Muscle of leg (tissue), 11 donors: ENCODE data around the gene RAP1GAP. TPM values are rescaled to one million over a fixed set of nuclear protein-coding genes. Genes with fewer than 3 reads are reported as not detected.

ENCODE experiments used
- DNase-seq: peaks from one replicate; pipeline ENCODE4 v3.0.0; 2013
- H3K27ac ChIP-seq: one replicate; pipeline ENCODE4 v1.5.1; 2013; ENCODE audit warnings: mild to moderate bottlenecking, low read length, control low read depth
- H3K27me3 ChIP-seq: one replicate; pipeline ENCODE4 v1.6.1; 2013; ENCODE audit warnings: low read length; ENCODE audit not compliant: control insufficient read depth, insufficient read depth
- H3K36me3 ChIP-seq: one replicate; pipeline ENCODE4 v1.6.1; 2013; ENCODE audit warnings: low read length; ENCODE audit not compliant: control insufficient read depth, insufficient read depth
- H3K4me1 ChIP-seq: one replicate; pipeline ENCODE4 v1.6.1; 2013; ENCODE audit warnings: low read length; ENCODE audit not compliant: control insufficient read depth, insufficient read depth
- H3K4me3 ChIP-seq: one replicate; pipeline ENCODE4 v1.5.1; 2013; ENCODE audit warnings: low read length, control low read depth
- H3K9me3 ChIP-seq: replicated peaks from 2 replicates; pipeline ENCODE4 v1.6.1; 2013; ENCODE audit warnings: low read depth, low read length; ENCODE audit not compliant: control insufficient read depth
- WGBS: methylation state at CpG from one replicate; pipeline ENCODE4 v1.1.5; 2013; ENCODE audit warnings: missing lambda C conversion rate; ENCODE audit not compliant: insufficient coverage; 5-methylcytosine and 5-hydroxymethylcytosine counted together
- polyA plus RNA-seq, 8 donors: library from polyadenylated mRNA; unstranded; fragments of 120-200 nt; gene quantifications; one replicate each; pipeline versions ENCODE4 v1.2.1 to v1.2.3, GENCODE V29; 2013; ENCODE audit warnings: inconsistent platforms in 1 of 8, low replicate concordance in 1 of 8; ENCODE audit not compliant: insufficient read length in 8 of 8, insufficient read depth in 1 of 8
- total RNA-seq: library from RNA; stranded (reverse); fragments of 120-200 nt; gene quantifications from one replicate; pipeline ENCODE4 v1.2.4, GENCODE V29; 2013

RAP1GAP gene
- total and polyA plus RNA-seq, 9 donors = 0.62 to 4.9 (median 1.8) TPM

GRCh38 chr1:21644906-21645305 is 24.3 kb downstream of the RAP1GAP start:
- DNase-seq = no peak
- H3K9me3 ChIP-seq = no peaks in the 10 kb centered on the region
- H3K4me1 ChIP-seq = no peaks in the 10 kb centered on the region
- no peak overlapping the region for H3K27ac ChIP-seq
- H3K36me3 ChIP-seq = no peaks in the 10 kb centered on the region
- H3K4me3 ChIP-seq = no peak overlapping the region
- peaks cover 3% of the 10 kb centered on the region for H3K27me3 ChIP-seq
- WGBS = 70% methylated on average over 3 of the region's 5 CpGs

DNA sequence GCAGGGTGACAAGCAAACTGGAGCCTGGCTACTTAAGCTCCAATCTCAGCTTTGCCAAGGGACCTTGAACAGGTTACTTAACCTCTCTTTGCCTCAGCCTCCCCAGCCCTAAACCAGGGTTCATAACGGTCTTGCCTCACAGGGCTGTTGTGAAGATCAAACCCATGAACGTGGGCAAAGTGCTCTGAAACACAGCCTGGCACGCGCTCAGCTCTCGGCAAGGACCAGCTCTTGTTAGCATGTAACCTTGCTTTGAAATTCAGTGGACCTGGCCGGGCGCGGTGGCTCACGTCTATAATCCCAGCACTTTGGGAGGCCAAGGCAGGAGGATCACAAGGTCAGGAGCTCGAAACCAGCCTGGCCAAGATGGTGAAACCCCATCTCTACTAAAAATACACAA is 24.8 kb downstream of the RAP1GAP start:
- WGBS = 74% methylated on average over 6 of the region's 10 CpGs
- peaks cover 3% of the 10 kb centered on the region for H3K27me3 ChIP-seq

GRCh38 chr1:21643624-21644023 is 25.5 kb downstream of the RAP1GAP start:
- peaks cover 8% of the 10 kb centered on the region for H3K27me3 ChIP-seq
- no peak for DNase-seq
- H3K27ac ChIP-seq = no peak overlapping the region
- no peaks in the 10 kb centered on the region for H3K36me3 ChIP-seq
- H3K9me3 ChIP-seq = no peaks in the 10 kb centered on the region
- no CpG with 5 or more reads among the region's 5 CpGs for WGBS
- H3K4me1 ChIP-seq = peaks cover 10% of the 10 kb centered on the region
- no peak overlapping the region for H3K4me3 ChIP-seq

More for the DNA sequence above, 24.8 kb downstream of the RAP1GAP start:
- Histone ChIP-seq H3K27ac (no peak overlapping the region), H3K9me3 (no peaks in the 10 kb centered on the region), H3K36me3 (no peaks in the 10 kb centered on the region), H3K4me1 (peaks cover 3% of the 10 kb centered on the region), H3K4me3 (no peak overlapping the region)
- DNase-seq = no peak

GRCh38 chr1:21641967-21642739 is 27.0 kb downstream of the RAP1GAP start:
- DNase-seq = no peak
- H3K9me3 ChIP-seq = no peaks in the 10 kb centered on the region
- H3K27me3 ChIP-seq = peaks cover 8% of the 10 kb centered on the region
- WGBS = 83% methylated on average over 18 of the region's 19 CpGs
- H3K36me3 ChIP-seq = no peaks in the 10 kb centered on the region
- H3K27ac ChIP-seq = no peak overlapping the region
- H3K4me3 ChIP-seq = no peak overlapping the region
- H3K4me1 ChIP-seq = peaks cover 11% of the 10 kb centered on the region

DNA sequence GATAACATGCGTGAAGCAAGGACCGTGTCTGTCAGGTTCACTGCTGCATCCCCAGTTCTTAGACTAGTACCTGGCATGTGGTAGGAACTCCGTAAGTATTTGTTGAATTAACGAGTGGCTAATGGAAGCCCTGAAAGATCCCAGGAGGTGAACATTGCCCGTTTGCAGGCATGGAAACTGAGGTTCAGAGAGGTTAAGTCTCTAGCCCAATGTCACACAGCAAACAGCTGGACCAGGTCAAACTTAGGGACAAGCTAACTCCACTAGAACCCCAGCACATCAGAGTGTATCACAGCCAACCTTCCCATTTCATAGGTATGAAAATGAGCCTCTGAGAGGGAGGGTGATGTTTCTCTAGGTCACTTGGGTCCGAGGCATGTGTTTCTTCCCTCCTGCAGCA is 27.6 kb downstream of the RAP1GAP start:
- no peak overlapping the region for H3K27ac ChIP-seq
- peaks cover 11% of the 10 kb centered on the region for H3K4me1 ChIP-seq
- WGBS = 92% methylated on average over 2 of the region's 6 CpGs
- no peak overlapping the region for H3K4me3 ChIP-seq
- no peaks in the 10 kb centered on the region for H3K9me3 ChIP-seq
- DNase-seq = no peak
- peaks cover 8% of the 10 kb centered on the region for H3K27me3 ChIP-seq
- no peaks in the 10 kb centered on the region for H3K36me3 ChIP-seq

- H3K4me3 ChIP-seq = no peak overlapping the region
- H3K27ac ChIP-seq = no peak overlapping the region
- DNase-seq = no peak
- no peaks in the 10 kb centered on the region for H3K9me3 ChIP-seq
- H3K4me1 ChIP-seq = peaks cover 11% of the 10 kb centered on the region
- peaks cover 8% of the 10 kb centered on the region for H3K27me3 ChIP-seq
- WGBS = 57% methylated on average over 1 of the region's 2 CpGs
- no peaks in the 10 kb centered on the region for H3K36me3 ChIP-seq
These were observed 28.1 kb downstream of the RAP1GAP start for GRCh38 chr1:21641076-21641475.

DNA sequence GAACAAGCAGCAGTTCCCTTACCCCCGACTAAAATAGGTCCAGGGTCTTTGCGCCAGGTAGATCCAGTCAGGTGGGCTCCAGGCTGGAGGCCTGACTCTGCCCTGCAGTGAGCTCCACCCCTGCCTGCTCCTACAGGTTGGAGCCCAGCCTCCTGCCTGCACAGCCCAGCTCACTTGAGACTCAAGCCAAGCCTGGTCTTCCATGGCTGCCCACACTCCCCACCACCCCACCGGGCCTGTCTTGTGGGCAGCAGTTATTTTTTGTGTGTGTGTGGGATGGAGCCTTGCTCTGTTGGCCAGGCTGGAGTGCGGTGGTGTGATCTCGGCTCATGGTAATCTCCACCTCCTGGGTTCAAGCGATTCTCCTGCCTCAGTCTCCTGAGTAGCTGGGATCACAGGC is 28.5 kb downstream of the RAP1GAP start:
- 100% methylated on average over 1 of the region's 6 CpGs for WGBS
- H3K27ac ChIP-seq = no peak overlapping the region

GRCh38 chr1:21639594-21640041 is 29.5 kb downstream of the RAP1GAP start:
- Histone ChIP-seq H3K36me3 (no peaks in the 10 kb centered on the region), H3K4me3 (no peak overlapping the region), H3K27ac (no peak overlapping the region), H3K4me1 (peaks cover 11% of the 10 kb centered on the region), H3K27me3 (peaks cover 11% of the 10 kb centered on the region), H3K9me3 (no peaks in the 10 kb centered on the region)
- 18% methylated on average over 18 of the region's 24 CpGs for WGBS
- no peak for DNase-seq

More for the DNA sequence above, 28.5 kb downstream of the RAP1GAP start:
- Histone ChIP-seq H3K4me1 (peaks cover 11% of the 10 kb centered on the region), H3K4me3 (no peak overlapping the region), H3K36me3 (no peaks in the 10 kb centered on the region), H3K27me3 (peaks cover 8% of the 10 kb centered on the region), H3K9me3 (no peaks in the 10 kb centered on the region)
- no peak for DNase-seq

DNA sequence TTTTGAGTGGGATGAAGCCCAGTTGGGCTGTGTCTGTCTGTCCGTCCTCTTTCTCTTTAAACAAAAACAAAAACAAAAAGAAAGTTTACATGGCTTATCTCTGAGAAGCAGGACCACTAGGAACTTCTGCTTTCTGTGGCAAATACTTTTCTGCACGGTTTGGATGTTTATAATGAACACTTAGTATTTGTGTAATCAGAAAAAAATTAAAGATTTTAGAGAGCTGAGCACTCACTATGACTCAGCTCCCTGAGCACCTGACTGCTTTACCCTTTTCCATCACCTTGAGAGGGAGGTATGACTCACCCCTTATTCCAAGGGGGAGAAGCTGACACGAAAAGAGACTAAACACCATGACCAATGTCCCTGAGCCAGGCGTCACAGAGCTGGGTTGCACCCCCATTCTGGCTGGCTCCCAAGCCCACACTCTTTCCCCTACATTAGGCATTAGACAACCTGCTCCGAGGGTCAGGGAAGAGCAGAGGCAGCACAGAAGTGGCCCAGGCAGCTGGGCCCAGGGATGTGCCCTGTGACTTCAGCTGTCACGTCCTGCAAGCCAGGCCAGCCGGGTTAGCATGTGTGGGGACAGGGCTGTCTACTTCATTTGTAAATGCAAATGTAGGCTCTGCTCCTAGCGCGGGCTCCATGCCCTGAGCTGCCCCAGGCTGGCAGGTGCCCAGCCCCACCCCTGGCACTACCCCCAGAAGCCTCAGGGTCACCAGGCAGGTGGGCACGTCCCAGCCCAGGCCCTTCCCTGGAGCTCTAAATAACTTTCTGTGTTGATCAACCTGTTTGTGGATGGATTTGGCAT is 30.4 kb downstream of the RAP1GAP start:
- Histone ChIP-seq H3K36me3 (no peaks in the 10 kb centered on the region), H3K27ac (no peak overlapping the region), H3K9me3 (no peaks in the 10 kb centered on the region), H3K27me3 (peaks cover 11% of the 10 kb centered on the region), H3K4me3 (no peak overlapping the region), H3K4me1 (peaks cover 11% of the 10 kb centered on the region)
- WGBS = 41% methylated on average over 7 of the region's 10 CpGs
- peak; percentile 43 for DNase-seq

DNA sequence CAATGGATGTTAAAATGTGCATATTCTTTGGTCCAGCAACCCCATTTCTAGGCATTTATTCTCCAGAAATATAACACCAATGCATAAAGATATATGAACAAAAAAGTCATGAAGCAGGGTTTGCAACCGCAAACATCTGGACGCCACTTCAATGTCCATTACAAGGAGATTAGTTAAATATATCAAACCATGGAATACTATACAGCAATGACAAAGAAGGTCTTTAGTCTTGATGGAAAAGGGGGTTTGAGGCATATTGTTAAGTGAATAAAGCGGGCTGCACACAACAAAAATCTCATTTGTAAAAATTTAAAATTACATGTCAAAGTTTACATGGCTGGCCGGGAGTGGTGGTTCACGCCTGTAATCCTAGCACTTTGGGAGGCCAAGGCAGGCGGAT is 31.6 kb downstream of the RAP1GAP start:
- Histone ChIP-seq H3K9me3 (no peaks in the 10 kb centered on the region), H3K27ac (no peak overlapping the region), H3K4me3 (no peak overlapping the region), H3K27me3 (peaks cover 11% of the 10 kb centered on the region), H3K36me3 (no peaks in the 10 kb centered on the region), H3K4me1 (peaks cover 11% of the 10 kb centered on the region)
- no peak for DNase-seq
- WGBS = no CpG with 5 or more reads among the region's 6 CpGs
